GM12874 (cell line): Measurements from ENCODE around the gene ATP1B2.

Experiments
- TF ChIP-seq, protein P1 (sequence below): IDR thresholded peaks from 2 replicates; pipeline ENCODE4 v1.5.1; 2011; ENCODE audit warnings: low read depth, mild to moderate bottlenecking, control low read depth, low read length, moderate library complexity; ENCODE audit not compliant: insufficient read depth

Gene ATP1B2

DNA sequence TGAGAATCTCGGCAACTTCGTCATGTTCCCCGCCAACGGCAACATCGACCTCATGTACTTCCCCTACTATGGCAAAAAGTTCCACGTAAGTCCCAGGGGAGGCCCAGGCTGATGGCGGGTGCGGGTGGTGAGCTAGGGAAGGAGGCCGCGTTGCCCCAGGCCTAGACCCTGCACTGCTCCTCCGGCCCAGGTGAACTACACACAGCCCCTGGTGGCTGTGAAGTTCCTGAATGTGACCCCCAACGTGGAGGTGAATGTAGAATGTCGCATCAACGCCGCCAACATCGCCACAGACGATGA lies 4.8 kb downstream of the ATP1B2 start:
- TF ChIP-seq, protein P1, sequence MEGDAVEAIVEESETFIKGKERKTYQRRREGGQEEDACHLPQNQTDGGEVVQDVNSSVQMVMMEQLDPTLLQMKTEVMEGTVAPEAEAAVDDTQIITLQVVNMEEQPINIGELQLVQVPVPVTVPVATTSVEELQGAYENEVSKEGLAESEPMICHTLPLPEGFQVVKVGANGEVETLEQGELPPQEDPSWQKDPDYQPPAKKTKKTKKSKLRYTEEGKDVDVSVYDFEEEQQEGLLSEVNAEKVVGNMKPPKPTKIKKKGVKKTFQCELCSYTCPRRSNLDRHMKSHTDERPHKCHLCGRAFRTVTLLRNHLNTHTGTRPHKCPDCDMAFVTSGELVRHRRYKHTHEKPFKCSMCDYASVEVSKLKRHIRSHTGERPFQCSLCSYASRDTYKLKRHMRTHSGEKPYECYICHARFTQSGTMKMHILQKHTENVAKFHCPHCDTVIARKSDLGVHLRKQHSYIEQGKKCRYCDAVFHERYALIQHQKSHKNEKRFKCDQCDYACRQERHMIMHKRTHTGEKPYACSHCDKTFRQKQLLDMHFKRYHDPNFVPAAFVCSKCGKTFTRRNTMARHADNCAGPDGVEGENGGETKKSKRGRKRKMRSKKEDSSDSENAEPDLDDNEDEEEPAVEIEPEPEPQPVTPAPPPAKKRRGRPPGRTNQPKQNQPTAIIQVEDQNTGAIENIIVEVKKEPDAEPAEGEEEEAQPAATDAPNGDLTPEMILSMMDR, result no peak

DNA sequence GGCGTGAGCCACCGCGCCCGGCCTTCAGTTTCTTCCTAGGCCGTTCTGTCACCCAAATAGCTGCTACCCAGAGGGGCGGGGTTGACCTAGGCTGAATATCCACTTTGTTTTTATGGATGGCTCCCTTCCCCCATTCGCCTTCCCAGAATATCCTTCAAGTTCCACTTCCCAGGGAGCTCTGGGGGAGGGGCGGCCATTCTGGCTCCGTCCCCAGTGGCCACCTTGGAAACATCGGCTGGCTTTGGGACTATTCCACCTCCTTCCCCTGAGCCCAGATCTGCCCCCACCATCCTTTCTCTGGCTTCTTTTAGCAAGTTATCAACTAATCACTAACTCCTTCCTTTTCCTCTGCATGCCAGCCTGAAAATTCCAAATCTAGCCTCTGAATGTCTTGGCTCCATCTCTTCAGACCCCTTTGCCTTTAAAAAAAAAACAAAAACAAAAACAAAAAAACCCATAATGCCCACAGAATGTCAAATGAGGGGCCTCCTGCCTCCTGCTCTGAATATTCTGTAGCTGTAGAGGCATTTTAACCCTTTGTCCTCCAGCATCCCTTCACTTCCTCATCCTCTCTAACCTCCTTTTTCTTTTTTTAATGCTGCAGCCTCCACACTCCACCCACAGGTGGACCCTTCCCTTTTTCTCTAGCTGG lies 6.4 kb downstream of the ATP1B2 start:
- TF ChIP-seq, protein P1, result no peak

DNA sequence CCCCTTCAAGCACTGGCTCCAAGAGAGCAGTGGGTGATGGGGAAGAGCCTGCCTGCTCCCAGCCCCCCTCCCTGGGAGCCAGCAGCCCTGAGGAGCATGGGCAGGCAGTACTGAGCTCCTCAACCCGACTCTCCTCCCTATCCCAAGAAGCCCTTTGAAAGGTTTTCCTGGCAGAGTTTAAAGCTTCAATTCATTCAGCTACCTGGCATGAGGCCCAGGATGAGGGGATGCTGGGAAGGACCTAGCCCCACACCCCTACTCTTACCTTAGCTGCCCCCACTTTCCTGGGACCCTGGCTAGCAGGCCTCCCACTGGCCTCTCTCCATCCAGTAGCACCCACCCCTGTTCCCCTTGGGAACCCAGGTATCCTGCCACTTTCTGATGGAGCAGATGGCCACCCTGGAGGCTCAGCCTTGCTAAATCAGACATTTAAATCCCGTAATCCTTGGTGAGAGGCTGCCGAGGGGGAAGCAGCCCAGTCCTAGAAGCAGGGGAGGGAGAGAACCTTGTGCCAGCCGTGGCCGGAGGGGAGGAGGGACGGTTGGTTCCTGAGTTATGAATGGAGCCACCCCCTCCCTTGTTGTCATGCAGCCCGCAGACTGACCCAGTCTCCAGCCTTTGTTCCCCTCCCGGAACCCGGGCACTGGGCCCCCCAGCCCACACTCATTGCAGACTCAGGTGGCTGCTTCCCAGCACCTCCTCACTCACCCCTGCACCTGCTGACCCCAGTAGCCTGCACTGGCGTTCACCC lies 17.1 kb downstream of the ATP1B2 start:
- TF ChIP-seq, protein P1, result no peak

DNA sequence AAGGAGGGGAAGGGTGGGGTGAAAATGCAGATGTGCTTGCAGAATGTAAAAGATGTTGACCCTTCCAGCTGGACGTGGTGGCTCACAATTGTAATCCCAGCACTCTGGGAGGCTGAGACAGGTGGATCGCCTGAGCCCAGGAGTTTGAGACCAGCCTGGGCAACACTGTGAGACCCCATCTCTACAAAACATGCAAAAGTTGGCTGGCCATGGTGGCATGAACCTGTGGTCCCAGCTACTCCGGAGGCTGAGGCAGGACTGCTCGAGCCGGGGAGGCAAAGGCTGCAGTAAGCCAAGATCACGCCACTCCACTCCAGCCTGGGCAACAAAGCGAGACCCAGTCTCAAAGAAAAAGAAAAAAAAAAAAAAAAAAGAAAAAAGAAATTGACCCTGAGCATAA lies 17.8 kb downstream of the ATP1B2 start:
- TF ChIP-seq, protein P1, result no peak

DNA sequence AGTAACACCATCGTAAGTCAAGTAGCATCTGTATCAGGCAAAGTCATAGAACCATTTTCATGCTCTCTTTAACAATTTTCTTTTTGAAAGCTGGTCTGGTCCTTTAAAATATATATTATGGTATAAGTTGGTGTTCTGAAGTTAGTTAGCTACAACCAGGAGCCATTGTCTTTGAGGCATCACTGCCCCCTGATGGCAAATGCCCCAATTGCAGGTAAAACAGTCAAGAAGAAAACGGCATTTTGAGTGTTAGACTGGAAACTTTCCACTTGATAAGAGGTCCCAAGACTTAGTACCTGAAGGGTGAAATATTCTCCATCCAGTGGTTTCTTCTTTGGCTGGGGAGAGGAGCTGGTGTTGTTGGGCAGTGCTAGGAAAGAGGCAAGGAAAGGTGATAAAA lies 22.5 kb downstream of the ATP1B2 start:
- TF ChIP-seq, protein P1, result peak; percentile 43; the same call in 1 of the 2 replicates

DNA sequence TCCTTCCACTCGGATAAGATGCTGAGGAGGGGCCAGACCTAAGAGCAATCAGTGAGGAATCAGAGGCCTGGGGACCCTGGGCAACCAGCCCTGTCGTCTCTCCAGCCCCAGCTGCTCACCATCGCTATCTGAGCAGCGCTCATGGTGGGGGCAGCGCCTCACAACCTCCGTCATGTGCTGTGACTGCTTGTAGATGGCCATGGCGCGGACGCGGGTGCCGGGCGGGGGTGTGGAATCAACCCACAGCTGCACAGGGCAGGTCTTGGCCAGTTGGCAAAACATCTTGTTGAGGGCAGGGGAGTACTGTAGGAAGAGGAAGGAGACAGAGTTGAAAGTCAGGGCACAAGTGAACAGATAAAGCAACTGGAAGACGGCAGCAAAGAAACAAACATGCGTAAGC lies 24.2 kb downstream of the ATP1B2 start:
- TF ChIP-seq, protein P1, result no peak

DNA sequence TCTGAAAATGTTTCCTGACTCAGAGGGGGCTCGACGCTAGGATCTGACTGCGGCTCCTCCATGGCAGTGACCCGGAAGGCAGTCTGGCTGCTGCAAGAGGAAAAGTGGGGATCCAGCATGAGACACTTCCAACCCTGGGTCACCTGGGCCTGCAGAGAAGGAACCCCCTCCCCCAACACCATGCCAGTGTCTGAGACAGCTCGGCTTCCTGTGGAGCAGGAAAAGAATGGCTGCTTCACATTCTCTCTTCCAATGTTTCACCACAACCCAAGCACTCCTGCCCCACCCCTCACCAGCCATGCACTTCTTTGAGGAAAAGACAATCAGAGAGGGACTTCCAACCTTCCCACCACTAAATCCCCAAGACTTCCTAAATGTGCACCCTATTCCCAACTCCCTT lies 25.8 kb downstream of the ATP1B2 start:
- TF ChIP-seq, protein P1, result no peak
